Spleen (tissue), 11 donors: ENCODE measurements around the gene KRT7. TPM values are rescaled to one million over a fixed set of nuclear protein-coding genes. Genes with fewer than 3 reads are reported as not detected.

Source experiments
- DNase-seq: peaks from one replicate; pipeline ENCODE4 v3.0.0-alpha.2; 2020
- H3K27ac ChIP-seq, 8 donors: fragments of 200-600 bp; sonication (generic) in 7 of 8; 1 replicate in 4 of 8; 2 replicates in 4 of 8; pipeline versions ENCODE4 v1.5.0 to v1.8.0; 2016 to 2021; ENCODE audit warnings: inconsistent platforms in 4 of 8, mild to moderate bottlenecking in 4 of 8, moderate library complexity in 1 of 8
- H3K27me3 ChIP-seq, 7 donors: fragments of 200-600 bp; sonication (generic) in 6 of 7; replicated peaks in 1 of 7; 1 replicate in 4 of 7; 2 replicates in 3 of 7; pipeline versions ENCODE4 v1.5.0 to v1.8.0; 2016 to 2021; ENCODE audit warnings: inconsistent platforms in 3 of 7, mild to moderate bottlenecking in 1 of 7
- H3K36me3 ChIP-seq, 6 donors: fragments of 200-600 bp; sonication (generic) in 5 of 6; 1 replicate in 4 of 6; 2 replicates in 2 of 6; pipeline versions ENCODE4 v1.5.0 to v1.8.0; 2016 to 2021; ENCODE audit warnings: inconsistent platforms in 2 of 6
- H3K4me1 ChIP-seq, 6 donors: fragments of 200-600 bp; sonication (generic) in 5 of 6; 1 replicate in 3 of 6; 2 replicates in 3 of 6; pipeline versions ENCODE4 v1.5.0 to v1.8.0; 2016 to 2021; ENCODE audit warnings: inconsistent platforms in 3 of 6
- H3K4me3 ChIP-seq, 8 donors: fragments of 200-600 bp; sonication (generic) in 7 of 8; 1 replicate in 4 of 8; 2 replicates in 4 of 8; pipeline versions ENCODE4 v1.5.0 to v1.8.0; 2016 to 2021; ENCODE audit warnings: inconsistent platforms in 4 of 8, mild to moderate bottlenecking in 4 of 8, moderate library complexity in 2 of 8
- H3K9me3 ChIP-seq, 8 donors: fragments of 200-600 bp; sonication (generic) in 7 of 8; 1 replicate in 4 of 8; 2 replicates in 4 of 8; pipeline versions ENCODE4 v1.5.0 to v1.8.0; 2016 to 2021; ENCODE audit warnings: inconsistent platforms in 4 of 8
- CTCF ChIP-seq, 11 experiments: fragments of 200-600 bp in 7 of 11; fragments of 450-650 bp in 4 of 11; sonication (generic) in 4 of 11; IDR thresholded peaks in 8 of 11; conservative IDR thresholded peaks in 3 of 11; 1 replicate in 7 of 11; 2 replicates in 4 of 11; pipeline versions ENCODE4 v1.4.0 to v1.8.0; 2016 to 2021; ENCODE audit warnings: antibody characterized with exemption in 11 of 11, inconsistent platforms in 4 of 11, mild to moderate bottlenecking in 1 of 11
- POLR2A ChIP-seq, 3 donors: fragments of 450-650 bp; IDR thresholded peaks; one replicate each; pipeline ENCODE4 v1.5.1; 2017; ENCODE audit warnings: antibody characterized with exemption in 3 of 3, mild to moderate bottlenecking in 1 of 3
- POLR2AphosphoS5 ChIP-seq, 3 donors: sonication (generic); formaldehyde crosslinking; IDR thresholded peaks; one replicate each; pipeline ENCODE4 v1.5.1; 2017; ENCODE audit warnings: antibody characterized with exemption in 3 of 3
- WGBS, 5 donors: extraction: QIAGEN DNeasy Blood & Tissue Kit in 3 of 5; methylation state at CpG; one replicate each; pipeline versions ENCODE4 v1.1.5 to v1.1.7; 2013 to 2018; 5-methylcytosine and 5-hydroxymethylcytosine counted together
- intact Hi-C: fragments of 100-400 bp; cut with DNase I; formaldehyde crosslinking; loops from one replicate; pipeline ENCODE4 v1.15.0; 2023; ENCODE audit warnings: low total_unique reads
- polyA plus RNA-seq, 3 donors: library from polyadenylated mRNA; stranded (reverse); fragments of 200-250 nt; gene quantifications; one replicate each; pipeline ENCODE4 v1.2.1, GENCODE V29; 2013
- total RNA-seq, 7 donors: library from RNA; depleted of rRNA in 3 of 7; stranded (reverse); fragments of >200 nt in 3 of 7; fragmentation: NEBNext Ultra II Directional in 4 of 7; extraction: Animal tissue kit (Norgen Biotek cat#: 25700) in 4 of 7; gene quantifications; one replicate each; pipeline versions ENCODE4 v1.1.0 to v1.2.1, GENCODE V29; 2016 to 2021
- donor health status: healthy with polysubstance abuse.
- donor health status: DM: no; HTN: no; CAD: no; lungs with moderate emphysema.
- donor health status: DM: no; HTN: no; CAD: no.
- donor health status: Bipolar disorder and iron deficiency.
- donor health status: healthy.
- donor health status: DM: no; HTN: no; CAD: no.
- donor health status: DM: yes; HTN: yes; CAD: no.

KRT7 gene
- total and polyA plus RNA-seq, 10 donors, result 0.73 to 1.9 (median 1.2) TPM; not detected in 3

GRCh38 chr12:52216100-52216499 is 16.9 kb upstream of the KRT7 start:
- Histone ChIP-seq H3K9me3 (no peaks in the 10 kb centered on the region), H3K4me3 (no peak overlapping the region), H3K27me3 (peaks cover 0 to 36% (median 0%) of the 10 kb centered on the region in 7 donors), H3K4me1 (peaks cover 3 to 33% (median 17%) of the 10 kb centered on the region in 6 donors), H3K27ac (no peak overlapping the region), H3K36me3 (no peaks in the 10 kb centered on the region)
- intact Hi-C loops, result no loop called here
- DNase-seq, result peak; percentile 19
- 76 to 96% (median 87%) methylated on average over 4 of the region's 4 CpGs for WGBS, 5 donors
- TF ChIP-seq POLR2A (IDR thresholded peaks at IDR 0.05) (no peak), POLR2AphosphoS5 (IDR thresholded peaks at IDR 0.05) (no peak)

GRCh38 chr12:52216807-52217206 is 16.2 kb upstream of the KRT7 start:
- intact Hi-C loops, result no loop called here
- Histone ChIP-seq H3K36me3 (no peaks in the 10 kb centered on the region), H3K4me3 (no peak overlapping the region), H3K27ac (no peak overlapping the region), H3K9me3 (no peaks in the 10 kb centered on the region), H3K4me1 (peaks cover 3 to 33% (median 17%) of the 10 kb centered on the region in 6 donors), H3K27me3 (peaks cover 0 to 43% (median under 1%) of the 10 kb centered on the region in 7 donors)
- DNase-seq, result peak; percentile 41
- no peak for TF ChIP-seq CTCF (IDR thresholded peaks at IDR 0.05 in 8 of 11, conservative IDR thresholded peaks at IDR 0.05 in 3 of 11)
- no peak for TF ChIP-seq POLR2AphosphoS5 (IDR thresholded peaks at IDR 0.05)
- TF ChIP-seq POLR2A (IDR thresholded peaks at IDR 0.05), result no peak
- 20 to 78% (median 31%) methylated on average over 1 of the region's 1 CpG for WGBS, 5 donors

- peak overlapping the region in 3 of 8 donors; percentile 10 to 36 (median 32) for H3K27ac ChIP-seq
- H3K4me1 ChIP-seq, result peaks cover 3 to 33% (median 17%) of the 10 kb centered on the region in 6 donors
- no peak overlapping the region for H3K4me3 ChIP-seq
- H3K9me3 ChIP-seq, result no peaks in the 10 kb centered on the region
- H3K36me3 ChIP-seq, result no peaks in the 10 kb centered on the region
- DNase-seq, result peak; percentile 74
- H3K27me3 ChIP-seq, result peaks cover 0 to 47% (median 4%) of the 10 kb centered on the region in 7 donors
- 19 to 31% (median 24%) methylated on average over 5 of the region's 5 CpGs for WGBS, 5 donors
- TF ChIP-seq POLR2AphosphoS5 (IDR thresholded peaks at IDR 0.05) (peak; percentile 44 to 57 (median 47)), CTCF (IDR thresholded peaks at IDR 0.05 in 8 of 11, conservative IDR thresholded peaks at IDR 0.05 in 3 of 11) (no peak)
- intact Hi-C loops, result no loop called here
Observed at GRCh38 chr12:52217223-52217622, 15.8 kb upstream of the KRT7 start.

- WGBS, 5 donors, result 83 to 98% (median 90%) methylated on average over 4 of the region's 4 CpGs
- Histone ChIP-seq H3K27me3 (peaks cover 0 to 55% (median 6%) of the 10 kb centered on the region in 7 donors), H3K27ac (peak overlapping the region in 3 of 8 donors; percentile 10 to 36 (median 32)), H3K4me3 (no peak overlapping the region), H3K9me3 (no peaks in the 10 kb centered on the region), H3K4me1 (peaks cover 3 to 32% (median 17%) of the 10 kb centered on the region in 6 donors), H3K36me3 (no peaks in the 10 kb centered on the region)
- intact Hi-C loops, result no loop called here
- no peak for DNase-seq
- TF ChIP-seq POLR2A (IDR thresholded peaks at IDR 0.05) (no peak), CTCF (IDR thresholded peaks at IDR 0.05 in 8 of 11, conservative IDR thresholded peaks at IDR 0.05 in 3 of 11) (no peak), POLR2AphosphoS5 (IDR thresholded peaks at IDR 0.05) (no peak)
Observed at GRCh38 chr12:52218001-52218400, 15.0 kb upstream of the KRT7 start.
